GM13976 (cell line): ENCODE data around the gene DENND2A.
"Not testable (repeated sequence)": the region's sequence is repeated elsewhere in the genome, so short reads cannot be mapped to it uniquely, and the experiment has no call there.

Source experiments
- DNase-seq: peaks from one replicate; pipeline ENCODE4 v3.0.0; 2012; ENCODE audit warnings: low spot score
- in situ Hi-C: fragments of 300-500 bp; cut with MboI; formaldehyde crosslinking; loops from one replicate; pipeline ENCODE4 v1.12.0; 2022; ENCODE audit warnings: low sequenced_read_pairs, mixed read lengths, inconsistent platforms; ENCODE audit not compliant: unreplicated experiment
- TF ChIP-seq, protein P1 (sequence below): IDR thresholded peaks from 2 replicates; pipeline ENCODE4 v1.5.1; 2012; ENCODE audit warnings: borderline replicate concordance, mild to moderate bottlenecking; ENCODE audit not compliant: insufficient read depth; ENCODE audit errors: extremely low read depth, missing control alignments, control extremely low read depth

Gene DENND2A

GRCh38 chr7:140562926-140563481 is 77.6 kb downstream of the DENND2A start:
- in situ Hi-C loops: no loop called here
- TF ChIP-seq, protein P1, sequence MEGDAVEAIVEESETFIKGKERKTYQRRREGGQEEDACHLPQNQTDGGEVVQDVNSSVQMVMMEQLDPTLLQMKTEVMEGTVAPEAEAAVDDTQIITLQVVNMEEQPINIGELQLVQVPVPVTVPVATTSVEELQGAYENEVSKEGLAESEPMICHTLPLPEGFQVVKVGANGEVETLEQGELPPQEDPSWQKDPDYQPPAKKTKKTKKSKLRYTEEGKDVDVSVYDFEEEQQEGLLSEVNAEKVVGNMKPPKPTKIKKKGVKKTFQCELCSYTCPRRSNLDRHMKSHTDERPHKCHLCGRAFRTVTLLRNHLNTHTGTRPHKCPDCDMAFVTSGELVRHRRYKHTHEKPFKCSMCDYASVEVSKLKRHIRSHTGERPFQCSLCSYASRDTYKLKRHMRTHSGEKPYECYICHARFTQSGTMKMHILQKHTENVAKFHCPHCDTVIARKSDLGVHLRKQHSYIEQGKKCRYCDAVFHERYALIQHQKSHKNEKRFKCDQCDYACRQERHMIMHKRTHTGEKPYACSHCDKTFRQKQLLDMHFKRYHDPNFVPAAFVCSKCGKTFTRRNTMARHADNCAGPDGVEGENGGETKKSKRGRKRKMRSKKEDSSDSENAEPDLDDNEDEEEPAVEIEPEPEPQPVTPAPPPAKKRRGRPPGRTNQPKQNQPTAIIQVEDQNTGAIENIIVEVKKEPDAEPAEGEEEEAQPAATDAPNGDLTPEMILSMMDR: no peak
- DNase-seq: no peak

- in situ Hi-C loops: no loop called here
- TF ChIP-seq, protein P1: no peak
- DNase-seq: no peak
Measured at GRCh38 chr7:140559410-140559809, 81.2 kb downstream of the DENND2A start.

DNA sequence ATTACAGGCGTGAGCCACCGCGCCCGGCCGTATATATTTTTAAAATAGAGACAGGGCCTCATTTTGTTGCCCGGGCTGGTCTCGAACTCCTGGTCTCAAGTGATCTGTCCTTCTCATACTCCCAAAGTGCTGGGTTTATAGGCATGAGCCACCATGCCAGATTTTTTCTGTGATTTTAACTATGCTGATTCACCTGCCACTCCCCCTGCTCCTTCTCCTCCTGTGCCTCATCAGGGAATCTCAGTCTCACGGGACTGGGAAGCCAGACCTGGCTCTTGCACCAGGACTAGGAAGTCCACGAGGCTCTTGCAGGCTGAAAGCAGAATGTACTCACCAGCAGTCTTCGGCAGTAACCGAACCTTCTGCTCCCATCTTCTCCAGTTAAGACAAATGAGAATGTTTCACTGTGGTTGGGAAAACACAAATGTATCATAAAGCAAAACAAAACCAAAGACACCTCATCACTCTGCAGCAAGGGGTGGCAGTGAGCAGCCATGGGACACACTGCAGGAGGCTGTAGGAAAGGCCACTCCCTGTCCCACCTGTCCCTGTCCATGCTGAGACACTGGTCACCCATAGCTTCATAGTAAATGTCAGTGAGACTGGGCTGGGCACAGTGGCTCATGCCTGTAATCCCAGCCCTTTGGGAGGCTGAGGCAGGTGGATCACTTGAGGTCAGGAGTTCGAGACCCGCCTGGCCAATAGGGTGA is 82.6 kb downstream of the DENND2A start:
- in situ Hi-C loops: no loop called here
- TF ChIP-seq, protein P1: no peak
- no peak for DNase-seq

GRCh38 chr7:140557069-140557468 is 83.5 kb downstream of the DENND2A start:
- TF ChIP-seq, protein P1: no peak
- in situ Hi-C loops: no loop called here
- DNase-seq: no peak

GRCh38 chr7:140553236-140553635 is 87.4 kb downstream of the DENND2A start:
- in situ Hi-C loops, DNase-seq: not testable (repeated sequence)

DNA sequence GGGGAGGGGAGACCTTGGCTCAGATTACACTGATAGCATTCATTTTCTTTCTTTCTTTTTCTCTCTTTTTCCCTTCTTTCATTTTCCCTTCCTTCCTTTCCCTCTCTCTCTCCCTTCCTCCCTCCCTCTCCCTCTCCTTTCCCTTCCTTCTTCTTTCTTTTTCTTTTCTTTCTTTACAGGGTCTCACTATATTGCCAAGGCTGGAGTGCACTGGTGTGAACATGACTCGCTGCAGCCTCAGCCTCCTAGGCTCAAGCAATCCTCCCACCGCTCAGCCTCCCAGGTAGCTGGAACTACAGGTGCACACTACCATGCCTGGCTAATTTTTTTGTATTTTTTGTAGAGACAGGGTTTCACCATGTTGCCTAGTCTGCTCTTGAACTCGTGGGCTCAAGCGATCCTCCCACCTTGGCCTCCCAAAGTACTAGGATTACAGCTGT is 88.4 kb downstream of the DENND2A start:
- DNase-seq: no peak
- in situ Hi-C loops: no loop called here
- TF ChIP-seq, protein P1: no peak
